ENCODE measurements around the gene LRRC37A3. TPM values are rescaled to one million over a fixed set of nuclear protein-coding genes. Genes with fewer than 3 reads are reported as not detected.
"Not testable (repeated sequence)": the region's sequence is repeated elsewhere in the genome, so short reads cannot be mapped to it uniquely, and the experiment has no call there.

Gene LRRC37A3
- total RNA-seq (2014; rRNA removed; shearing (Covaris generic)), result 5.9 and 11.4 TPM in 2 replicates

GRCh38 chr17:64919289-64920025, at the start of gene LRRC37A3:
Gene LRRC37A3 (minus strand): TSS chr17:64919478. CDS start chr17:64897257, 22,221 bp downstream.
- DNase-seq (ENCODE audit: low spot score), result peak; percentile 96

GRCh38 chr17:64965873-64966287, 46.6 kb upstream of the LRRC37A3 start:
- DNase-seq (ENCODE audit: low spot score), result peak; percentile 53

- DNase-seq (ENCODE audit: low spot score), result not testable (repeated sequence)
These were observed 46.1 kb upstream of the LRRC37A3 start for GRCh38 chr17:64965256-64965872.

DNA sequence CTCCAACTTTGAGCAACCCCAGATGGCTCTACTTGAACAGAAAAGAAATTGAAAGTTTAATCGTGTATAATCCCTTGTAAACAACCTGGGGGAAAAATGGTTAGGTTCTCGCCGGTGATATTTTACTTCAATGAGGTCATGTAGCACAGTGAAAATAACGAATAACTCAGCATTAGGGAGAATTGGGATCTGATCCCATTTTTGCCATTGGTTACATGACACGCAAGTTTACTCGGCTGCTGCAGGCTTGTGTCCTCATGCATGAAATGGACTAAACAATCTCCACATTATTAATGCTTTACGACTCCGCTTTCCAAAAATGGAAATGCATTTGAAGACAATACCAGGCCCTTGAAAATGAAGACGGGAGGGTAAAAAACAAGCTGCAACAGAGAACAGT, 45.5 kb upstream of the LRRC37A3 start:
- DNase-seq (ENCODE audit: low spot score), result no peak

- not testable (repeated sequence) for DNase-seq (ENCODE audit: low spot score)
These were observed 44.5 kb upstream of the LRRC37A3 start for GRCh38 chr17:64963814-64964213.

GRCh38 chr17:64961563-64962378, 42.5 kb upstream of the LRRC37A3 start:
- peak; percentile 59 for DNase-seq (ENCODE audit: low spot score)

- no peak for DNase-seq (ENCODE audit: low spot score)
These were observed 32.6 kb upstream of the LRRC37A3 start for GRCh38 chr17:64951877-64952276.

DNA sequence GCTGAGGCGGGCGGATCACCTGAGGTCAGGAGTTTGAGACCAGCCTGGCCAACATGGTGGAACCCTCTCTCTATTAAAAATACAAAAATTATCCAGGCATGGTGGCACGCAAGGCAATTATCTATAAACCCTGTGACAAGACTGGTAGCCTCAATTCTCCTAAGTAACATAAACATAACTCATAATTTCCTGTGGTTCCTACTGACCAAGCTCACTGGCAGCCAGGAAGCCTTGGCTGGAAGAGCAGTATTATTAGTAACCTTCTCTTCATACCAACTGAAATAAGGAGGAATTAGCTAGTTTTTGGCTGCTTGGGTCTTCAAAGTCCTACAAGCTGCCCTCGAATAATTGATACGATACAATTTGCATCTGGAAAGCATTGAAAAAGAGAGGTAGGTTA, 31.6 kb upstream of the LRRC37A3 start:
- DNase-seq (ENCODE audit: low spot score), result no peak

GRCh38 chr17:64947152-64947551, 27.9 kb upstream of the LRRC37A3 start:
- DNase-seq (ENCODE audit: low spot score), result no peak

GRCh38 chr17:64941761-64942160, 22.5 kb upstream of the LRRC37A3 start:
- no peak for DNase-seq (ENCODE audit: low spot score)

DNA sequence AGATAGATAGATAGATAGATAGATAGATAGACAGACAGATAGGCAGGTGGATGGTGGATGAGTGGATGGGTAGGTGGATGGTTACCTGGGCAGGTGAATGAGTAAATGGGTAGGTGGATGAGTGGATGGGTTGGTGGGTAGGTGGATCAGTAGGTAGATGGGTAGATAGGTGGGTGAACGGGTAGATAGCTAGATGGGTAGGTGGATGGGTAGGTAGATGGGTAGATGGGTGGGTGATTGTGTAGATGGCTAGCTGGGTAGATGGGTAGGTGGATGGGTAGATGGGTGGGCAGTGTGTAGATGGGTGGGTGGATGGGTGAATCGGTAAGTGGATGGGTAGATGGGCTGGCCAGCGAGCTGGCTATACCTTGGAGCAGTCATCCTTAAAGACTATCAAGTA, 21.8 kb upstream of the LRRC37A3 start:
- no peak for DNase-seq (ENCODE audit: low spot score)

GRCh38 chr17:64940055-64940454, 20.8 kb upstream of the LRRC37A3 start:
- no peak for DNase-seq (ENCODE audit: low spot score)

DNA sequence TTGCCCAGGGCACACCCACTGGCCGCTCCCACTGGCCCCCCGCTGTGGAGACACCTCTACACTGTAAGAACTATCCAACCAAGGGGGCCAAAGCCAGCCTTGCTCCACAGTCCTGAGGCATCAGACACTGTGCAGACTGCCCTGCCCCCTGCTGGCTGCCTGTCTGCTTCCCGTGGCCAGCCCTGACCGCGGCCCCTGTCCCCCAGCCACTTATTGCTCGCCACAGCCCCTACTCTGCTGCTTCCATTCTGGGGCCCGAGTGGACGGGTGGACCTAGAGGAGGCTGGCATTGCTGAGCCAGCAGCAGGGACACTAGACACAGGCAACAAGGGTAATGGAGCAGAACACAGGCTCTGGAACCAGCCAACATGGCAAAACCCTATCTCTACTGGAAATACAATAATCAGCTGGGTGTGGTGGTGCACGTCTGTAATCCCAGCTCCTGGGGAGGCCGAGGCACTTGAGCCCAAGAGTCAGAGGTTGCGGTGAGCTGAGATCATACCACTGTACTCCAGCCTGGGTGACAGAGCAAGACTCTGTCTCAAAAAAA, 19.7 kb upstream of the LRRC37A3 start:
- DNase-seq (ENCODE audit: low spot score), result peak; percentile 39

DNA sequence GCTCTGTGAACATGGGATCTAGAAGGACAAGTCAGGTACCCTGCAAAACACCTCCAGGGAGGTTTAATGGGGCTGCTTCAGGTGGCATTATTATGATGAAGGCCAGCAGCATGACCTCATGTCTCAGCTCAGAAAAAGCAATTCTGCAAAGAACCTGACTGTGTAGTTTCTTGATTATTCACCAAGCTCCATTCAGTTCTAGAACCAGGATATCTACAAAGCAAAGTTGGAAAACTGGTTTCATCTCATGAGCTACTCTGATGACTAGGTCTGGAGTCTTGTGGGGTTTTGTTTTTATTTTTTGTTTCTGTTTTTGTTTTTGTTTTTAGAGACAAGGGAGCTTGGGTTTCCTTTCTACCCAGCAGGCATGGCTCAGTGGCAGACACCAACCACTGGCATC, 19.0 kb upstream of the LRRC37A3 start:
- DNase-seq (ENCODE audit: low spot score), result no peak

GRCh38 chr17:64936117-64936516, 16.8 kb upstream of the LRRC37A3 start:
- no peak for DNase-seq (ENCODE audit: low spot score)

GRCh38 chr17:64934284-64934778, 15.1 kb upstream of the LRRC37A3 start:
- DNase-seq (ENCODE audit: low spot score), result not testable (repeated sequence)

DNA sequence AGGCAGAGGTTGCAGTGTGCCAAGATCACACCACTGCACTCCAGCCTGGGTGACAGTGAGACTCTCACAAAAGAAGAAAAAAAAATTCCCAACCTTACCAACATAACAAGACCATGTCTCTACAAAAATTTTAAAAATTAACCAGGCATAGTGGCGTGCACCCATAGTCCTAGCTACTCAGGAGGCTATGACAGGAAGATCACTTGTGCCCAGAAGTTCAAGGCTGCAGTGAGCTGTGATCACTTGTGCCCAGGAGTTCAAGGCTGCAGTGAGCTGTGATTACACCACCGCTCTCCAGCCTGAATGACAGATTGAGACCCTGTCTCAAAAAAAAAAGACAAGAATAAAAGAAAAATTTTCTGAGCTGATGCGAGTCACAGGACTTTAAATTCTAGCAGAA, 13.6 kb upstream of the LRRC37A3 start:
- DNase-seq (ENCODE audit: low spot score), result not testable (repeated sequence)

- not testable (repeated sequence) for DNase-seq (ENCODE audit: low spot score)
These were observed 11.1 kb upstream of the LRRC37A3 start for GRCh38 chr17:64930374-64930773.

DNA sequence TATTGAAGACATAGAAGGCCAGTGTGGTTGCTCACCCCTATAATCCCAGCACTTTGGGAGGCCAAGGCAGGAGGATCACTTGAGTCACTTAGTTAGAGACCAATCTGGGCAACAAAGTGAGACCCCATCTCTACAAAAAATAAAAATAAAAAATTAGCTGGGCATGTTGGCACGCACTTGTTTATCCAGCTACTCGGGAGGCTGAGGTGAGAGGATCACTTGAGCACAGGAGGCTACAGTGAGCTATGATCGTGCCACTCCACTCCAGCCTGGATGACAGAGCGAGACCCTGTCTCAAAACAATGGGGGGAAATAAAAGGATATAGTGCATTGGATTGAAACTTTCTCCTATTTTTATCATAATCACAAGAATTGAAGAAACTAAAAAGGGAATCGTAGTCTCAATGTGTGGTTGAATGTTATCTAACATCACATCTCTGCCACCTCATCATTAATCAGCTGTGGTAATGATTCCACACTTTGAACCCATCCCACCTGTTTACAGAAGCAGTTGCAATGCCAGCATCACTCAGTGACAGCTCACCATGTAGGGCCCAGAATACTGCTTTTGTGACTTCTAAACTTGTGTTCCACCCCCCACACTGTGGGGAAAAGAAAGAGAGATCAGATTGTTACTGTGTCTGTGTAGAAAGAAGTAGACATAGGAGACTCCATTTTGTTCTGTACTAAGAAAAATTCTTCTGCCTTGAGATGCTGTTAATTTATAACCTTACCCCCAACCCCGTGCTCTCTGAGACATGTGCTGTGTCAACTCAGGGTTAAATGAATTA, 10.3 kb upstream of the LRRC37A3 start:
- not testable (repeated sequence) for DNase-seq (ENCODE audit: low spot score)

- DNase-seq (ENCODE audit: low spot score), result not testable (repeated sequence)
These were observed 9.4 kb upstream of the LRRC37A3 start for GRCh38 chr17:64928701-64929100.

DNA sequence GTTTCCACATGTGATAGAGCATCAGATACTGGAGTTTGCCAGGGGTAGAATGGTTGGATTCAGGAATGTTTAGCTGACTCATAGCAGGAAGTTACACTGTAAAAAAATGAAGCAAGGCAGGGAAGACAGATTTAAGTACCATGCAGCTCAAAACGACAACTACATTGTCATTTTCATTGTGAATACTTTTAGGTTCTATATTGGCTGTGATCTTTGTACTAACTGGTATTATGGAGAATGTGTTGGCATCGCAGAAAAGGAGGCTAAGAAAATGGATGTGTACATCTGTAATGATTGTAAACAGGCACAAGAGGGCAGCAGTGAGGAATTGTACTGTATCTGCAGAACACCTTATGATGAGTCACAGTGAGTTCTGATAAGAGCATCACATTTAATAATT, 8.2 kb upstream of the LRRC37A3 start:
- DNase-seq (ENCODE audit: low spot score), result peak; percentile 76
